Mesodermal cell (in vitro differentiated cells): ENCODE data around the gene WASF2.
"Not testable (repeated sequence)": the region's sequence is repeated elsewhere in the genome, so short reads cannot be mapped to it uniquely, and the experiment has no call there.

Source experiments
- H3K27ac ChIP-seq: 2 replicates; pipeline ENCODE4 v1.7.0; 2013; ENCODE audit warnings: mild to moderate bottlenecking, low read depth, low read length, moderate library complexity; ENCODE audit not compliant: severe bottlenecking
- H3K36me3 ChIP-seq: 2 replicates; pipeline ENCODE4 v1.7.1; 2013; ENCODE audit warnings: mild to moderate bottlenecking, low read length, moderate library complexity; ENCODE audit not compliant: control insufficient read depth, insufficient read depth
- H3K4me1 ChIP-seq: one replicate; pipeline ENCODE4 v1.7.1; 2013; ENCODE audit warnings: mild to moderate bottlenecking, low read length; ENCODE audit not compliant: insufficient read depth, control insufficient read depth, poor library complexity, severe bottlenecking
- H3K4me3 ChIP-seq: 2 replicates; pipeline ENCODE4 v1.7.0; 2013; ENCODE audit warnings: low read length, control low read depth, mild to moderate bottlenecking; ENCODE audit not compliant: insufficient read depth, poor library complexity, severe bottlenecking; ENCODE audit errors: extremely low read depth
- H3K9me3 ChIP-seq: 2 replicates; pipeline ENCODE4 v1.7.1; 2013; ENCODE audit warnings: mild to moderate bottlenecking, low read length, moderate library complexity; ENCODE audit not compliant: control insufficient read depth
- WGBS, 2 experiments: methylation state at CpG; one replicate each; pipeline ENCODE4 v1.1.5; 2013; ENCODE audit warnings: missing lambda C conversion rate in 2 of 2; ENCODE audit not compliant: insufficient coverage in 2 of 2; 5-methylcytosine and 5-hydroxymethylcytosine counted together

The WASF2 gene

DNA sequence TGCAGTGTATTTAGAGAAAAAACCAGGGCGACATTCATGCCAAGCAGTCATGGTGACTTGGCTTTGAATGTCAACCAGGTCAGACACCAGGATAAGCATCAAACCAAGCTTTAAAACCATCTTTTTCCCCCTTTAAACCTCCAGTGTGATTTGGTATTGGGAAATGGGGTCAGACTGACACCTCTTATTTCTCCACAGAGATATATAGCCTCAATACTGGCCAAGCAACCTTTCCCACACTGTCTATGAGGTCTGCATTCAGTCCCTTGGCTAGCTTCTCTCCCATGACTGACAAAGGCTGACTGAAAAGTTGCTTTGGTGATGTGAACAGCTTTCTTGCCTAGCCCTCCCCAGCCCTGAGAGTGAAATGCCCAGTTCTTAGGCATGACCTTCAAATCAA lies 75.9 kb downstream of the WASF2 start:
- H3K27ac ChIP-seq = no peak overlapping the region
- peaks cover 91% of the 10 kb centered on the region for H3K36me3 ChIP-seq
- peaks cover 13% of the 10 kb centered on the region for H3K4me1 ChIP-seq
- 80% methylated on average over 1 of the region's 1 CpG; no CpG with 5 or more reads in 1 of the 2 experiments for WGBS, 2 experiments
- H3K4me3 ChIP-seq = no peak overlapping the region
- no peaks in the 10 kb centered on the region for H3K9me3 ChIP-seq

DNA sequence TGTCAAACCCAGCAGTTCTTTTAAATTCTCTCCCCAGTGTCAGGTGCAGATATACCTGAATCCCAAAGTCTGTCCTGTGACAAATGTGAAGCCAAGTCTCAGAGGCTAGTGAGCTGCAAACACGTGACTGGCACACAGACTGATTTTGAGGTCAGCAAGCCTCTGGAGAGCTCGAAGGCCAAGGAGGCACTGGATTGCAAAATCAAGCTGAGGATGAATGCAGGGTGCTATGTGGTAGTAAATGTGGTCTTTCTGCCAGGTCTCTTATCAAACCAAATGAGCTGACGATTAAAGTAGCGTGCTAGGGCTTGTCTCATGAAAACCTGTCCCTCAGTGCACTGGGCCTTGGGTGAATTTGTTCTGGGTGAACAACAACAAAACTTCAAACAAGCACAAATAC lies 77.0 kb downstream of the WASF2 start:
- no peaks in the 10 kb centered on the region for H3K9me3 ChIP-seq
- peaks cover 4% of the 10 kb centered on the region for H3K4me1 ChIP-seq
- WGBS, 2 experiments = 100% methylated on average over 2 of the region's 4 CpGs
- peaks cover 96% of the 10 kb centered on the region for H3K36me3 ChIP-seq
- no peak overlapping the region for H3K27ac ChIP-seq
- H3K4me3 ChIP-seq = no peak overlapping the region

DNA sequence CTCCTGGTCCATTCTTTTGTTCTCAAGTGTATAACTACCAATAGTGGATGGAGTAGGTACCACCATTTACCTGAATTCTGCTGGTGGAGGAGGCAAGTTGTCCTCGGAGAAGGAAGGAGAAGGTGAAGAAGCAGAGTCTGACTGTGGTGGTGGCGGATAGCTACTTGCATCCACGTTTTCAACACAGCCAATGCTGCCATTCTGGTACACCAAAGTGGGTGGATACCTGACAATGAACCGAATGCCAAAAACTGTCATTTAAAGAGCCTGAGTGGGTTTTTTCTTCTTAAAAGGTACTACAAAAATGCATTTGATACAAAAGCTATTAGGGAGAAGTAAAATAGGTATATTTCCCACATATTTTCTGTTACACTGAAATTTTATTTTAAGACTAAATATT lies 77.5 kb downstream of the WASF2 start:
- Histone ChIP-seq H3K4me3 (no peak overlapping the region), H3K9me3 (no peaks in the 10 kb centered on the region), H3K36me3 (peaks cover 97% of the 10 kb centered on the region), H3K4me1 (no peaks in the 10 kb centered on the region), H3K27ac (no peak overlapping the region)
- WGBS, 2 experiments = 92 to 97% methylated on average over 2 to 3 of the region's 4 CpGs

DNA sequence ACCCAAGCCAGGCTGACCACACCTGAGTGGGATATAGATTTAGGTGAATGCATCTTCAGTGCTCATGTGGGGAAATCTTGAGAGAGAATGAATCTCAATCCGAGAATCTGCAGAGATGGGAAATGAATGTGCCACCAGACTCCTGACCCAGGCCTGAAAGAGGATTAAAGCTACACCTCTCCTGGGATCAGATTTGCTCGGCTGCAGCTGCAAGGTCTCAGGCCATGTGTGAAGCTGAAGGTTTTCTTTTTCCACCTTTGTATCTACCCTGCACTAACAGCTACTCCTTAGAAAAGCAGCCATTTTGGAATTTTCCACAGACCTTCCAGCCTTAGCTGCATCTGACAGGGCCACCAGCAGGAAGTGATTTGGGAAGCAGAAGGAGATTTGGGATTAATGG lies 79.3 kb downstream of the WASF2 start:
- 100% methylated on average over 2 of the region's 2 CpGs for WGBS, 2 experiments
- Histone ChIP-seq H3K4me3 (no peak overlapping the region), H3K27ac (no peak overlapping the region), H3K9me3 (no peaks in the 10 kb centered on the region), H3K4me1 (peaks cover 10% of the 10 kb centered on the region), H3K36me3 (peaks cover 86% of the 10 kb centered on the region)

DNA sequence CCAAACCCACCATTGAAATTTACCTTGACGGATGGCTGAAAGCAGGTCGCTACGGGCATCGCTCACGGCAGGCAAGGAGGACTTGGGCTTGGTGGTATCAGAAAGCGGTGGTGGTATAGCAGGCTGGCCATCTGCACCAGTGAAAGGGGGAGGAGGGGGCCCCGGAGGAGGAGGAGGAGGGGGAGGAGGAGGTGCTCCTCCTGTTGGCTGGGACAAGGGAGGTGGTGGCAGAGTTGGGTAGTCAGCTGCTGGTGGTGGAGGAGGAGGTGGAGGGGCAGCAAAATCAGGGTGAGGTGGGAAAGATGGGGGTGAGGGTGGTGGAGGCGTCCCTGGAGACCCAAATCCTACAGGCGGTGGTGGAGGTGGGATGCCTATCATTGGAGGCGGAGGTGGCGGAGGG lies 80.3 kb downstream of the WASF2 start:
- Histone ChIP-seq H3K4me3 (no peak overlapping the region), H3K36me3 (peaks cover 80% of the 10 kb centered on the region), H3K9me3 (no peaks in the 10 kb centered on the region), H3K4me1 (peaks cover 20% of the 10 kb centered on the region), H3K27ac (no peak overlapping the region)
- WGBS, 2 experiments = 80 to 97% methylated on average over 1 to 4 of the region's 11 CpGs

DNA sequence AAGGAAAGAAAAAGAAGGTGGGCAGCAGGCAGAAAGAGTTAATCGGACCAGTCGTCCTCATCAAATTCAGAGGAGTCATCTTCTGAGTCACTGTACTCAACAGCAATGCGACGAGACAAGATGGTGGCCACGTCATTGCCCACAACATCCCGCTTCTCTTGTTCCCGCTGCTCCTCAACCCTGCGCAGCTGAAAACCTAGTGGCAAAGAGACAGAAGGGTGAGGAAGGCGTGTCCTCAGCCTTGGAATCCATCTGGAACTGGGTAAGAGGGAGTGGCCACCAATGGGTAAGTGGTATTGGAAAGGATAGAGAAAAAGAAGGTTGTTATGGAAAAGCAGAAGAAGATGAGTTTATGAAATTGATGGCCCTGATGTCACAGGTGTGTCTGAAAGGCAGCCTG lies 81.8 kb downstream of the WASF2 start:
- H3K36me3 ChIP-seq = peaks cover 78% of the 10 kb centered on the region
- peaks cover 34% of the 10 kb centered on the region for H3K4me1 ChIP-seq
- H3K4me3 ChIP-seq = no peak overlapping the region
- H3K27ac ChIP-seq = no peak overlapping the region
- WGBS, 2 experiments = 98% methylated on average over 6 to 9 of the region's 9 CpGs
- H3K9me3 ChIP-seq = no peaks in the 10 kb centered on the region

DNA sequence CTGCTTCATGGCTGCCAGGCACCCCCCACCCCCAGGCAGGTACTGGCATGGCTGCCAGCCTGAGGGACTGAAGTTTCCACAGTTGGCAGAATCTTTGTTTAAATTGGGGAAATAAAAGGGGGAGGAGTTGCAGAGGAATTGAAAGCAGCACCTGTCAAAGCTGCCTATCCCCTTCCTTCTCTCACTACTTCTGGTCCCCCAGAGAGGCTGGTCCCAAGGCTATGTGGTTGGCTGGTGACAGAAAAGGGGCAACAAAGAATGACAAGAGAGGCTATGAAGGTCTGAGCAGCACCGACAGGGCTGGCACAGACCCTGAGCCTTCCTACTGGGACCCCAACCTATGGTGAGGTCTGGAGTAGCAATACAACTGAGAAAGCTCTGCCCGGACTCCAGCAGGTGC lies 83.2 kb downstream of the WASF2 start:
- not testable (repeated sequence) for H3K9me3 ChIP-seq, H3K4me3 ChIP-seq
- Histone ChIP-seq H3K36me3 (peaks cover 69% of the 10 kb centered on the region), H3K27ac (peak overlapping the region; percentile 36), H3K4me1 (peaks cover 38% of the 10 kb centered on the region)
- WGBS, 2 experiments = 100% methylated on average over 2 of the region's 2 CpGs

DNA sequence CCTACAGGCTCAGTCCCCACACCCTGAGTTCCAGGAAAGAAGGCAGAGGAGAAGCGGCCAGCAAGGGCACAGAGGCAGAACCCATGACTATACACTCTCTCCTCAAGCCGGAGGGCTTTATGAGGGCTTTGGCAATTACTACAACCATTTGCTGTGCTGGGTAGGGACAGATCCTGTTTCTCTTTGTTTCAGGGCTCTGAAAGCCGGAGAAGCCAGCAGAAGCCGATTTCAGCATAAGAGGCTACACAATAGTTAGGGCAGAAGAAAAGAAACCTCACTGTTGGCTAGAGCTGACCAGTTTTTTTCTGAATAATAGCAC lies 83.6 kb downstream of the WASF2 start:
- Histone ChIP-seq H3K9me3 (no peaks in the 10 kb centered on the region), H3K4me3 (no peak overlapping the region), H3K4me1 (peaks cover 38% of the 10 kb centered on the region), H3K27ac (peak overlapping the region; percentile 36), H3K36me3 (peaks cover 65% of the 10 kb centered on the region)
- WGBS, 2 experiments = 74 to 94% methylated on average over 2 to 3 of the region's 4 CpGs

DNA sequence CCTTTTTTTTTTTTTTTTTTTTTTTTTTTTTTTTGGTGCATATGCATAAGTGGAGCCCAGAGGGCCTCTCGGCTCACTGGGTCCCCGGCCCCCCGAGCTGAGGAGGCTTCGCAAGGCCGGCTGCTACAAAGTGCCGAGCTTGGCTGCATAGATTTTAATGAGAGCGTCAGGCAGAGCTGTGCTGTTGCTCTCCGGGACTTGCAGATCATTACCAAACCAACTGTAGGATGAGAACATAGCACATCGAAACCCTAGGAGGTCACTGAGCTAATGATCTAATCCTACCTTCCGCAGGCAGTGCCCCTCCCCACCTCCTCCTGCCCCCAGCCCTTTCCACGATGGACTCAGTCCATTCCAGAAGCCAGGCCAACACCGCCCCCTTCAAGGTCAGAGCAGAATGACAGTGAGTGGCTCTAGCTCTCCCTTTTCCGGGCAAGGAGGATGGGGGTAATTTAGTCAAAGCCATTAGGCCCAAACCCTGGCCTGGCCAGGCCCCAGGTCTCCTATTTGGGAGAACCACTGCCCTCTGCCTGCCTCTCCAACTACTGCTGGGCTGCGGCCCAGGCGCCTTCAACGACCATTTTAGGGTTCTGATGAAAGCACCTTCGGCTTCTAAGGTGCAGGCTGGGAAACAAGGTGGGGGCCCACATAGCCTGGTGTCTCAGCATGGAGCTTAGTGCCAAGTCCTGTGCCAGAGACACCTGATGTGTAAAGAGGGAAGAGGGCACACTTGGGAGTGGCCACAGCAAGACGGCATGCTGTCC lies 84.2 kb downstream of the WASF2 start:
- H3K4me3 ChIP-seq, H3K9me3 ChIP-seq: not testable (repeated sequence)
- WGBS, 2 experiments = 53 to 61% methylated on average over 4 to 8 of the region's 18 CpGs
- peaks cover 38% of the 10 kb centered on the region for H3K4me1 ChIP-seq
- H3K27ac ChIP-seq = peak overlapping the region; percentile 59
- peaks cover 59% of the 10 kb centered on the region for H3K36me3 ChIP-seq

DNA sequence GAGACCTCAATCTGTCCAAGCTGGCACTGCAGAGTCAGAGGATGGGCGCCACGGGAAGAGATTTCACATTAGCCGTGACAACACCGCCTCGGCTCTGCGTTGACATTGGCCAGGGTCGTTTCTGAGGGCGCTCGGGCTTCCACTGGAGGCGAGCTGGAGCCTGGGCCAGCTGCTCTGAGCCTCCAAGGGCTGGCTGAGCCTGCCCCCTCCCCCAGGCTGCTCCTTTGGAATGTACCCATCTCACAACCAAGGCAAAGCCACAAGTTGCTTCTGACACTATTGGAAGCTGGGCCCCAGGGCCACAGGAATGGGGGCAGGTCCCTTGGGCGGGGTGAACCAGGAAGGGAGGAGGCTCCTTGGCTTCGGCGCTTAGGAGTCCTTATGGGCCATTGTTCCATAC lies 84.9 kb downstream of the WASF2 start:
- peaks cover 53% of the 10 kb centered on the region for H3K36me3 ChIP-seq
- H3K27ac ChIP-seq = peak overlapping the region; percentile 59
- H3K9me3 ChIP-seq = no peaks in the 10 kb centered on the region
- H3K4me1 ChIP-seq = peaks cover 38% of the 10 kb centered on the region
- H3K4me3 ChIP-seq = no peak overlapping the region
- 51 to 53% methylated on average over 12 of the region's 13 CpGs for whole genome bisulfite sequencing, 2 experiments

DNA sequence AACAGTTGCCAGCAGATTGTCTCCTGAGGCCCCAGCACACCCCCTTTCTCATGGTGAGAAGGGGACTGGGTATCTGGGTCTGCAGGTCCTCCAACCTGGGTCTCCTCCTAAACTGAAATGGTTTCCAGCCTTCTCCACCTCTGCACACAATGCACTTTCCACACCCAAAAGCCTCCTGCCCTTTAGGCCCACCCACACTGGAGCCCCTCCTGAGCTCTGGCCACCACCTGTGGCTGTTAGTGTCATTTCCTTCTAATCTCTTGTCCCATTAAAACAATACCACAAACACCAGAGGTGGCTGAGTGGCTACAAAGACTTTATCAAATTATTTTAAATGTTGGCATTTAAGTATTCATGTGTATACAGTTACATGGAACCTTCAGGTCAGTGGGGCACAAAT lies 86.0 kb downstream of the WASF2 start:
- H3K36me3 ChIP-seq = peaks cover 44% of the 10 kb centered on the region
- H3K9me3 ChIP-seq = no peaks in the 10 kb centered on the region
- H3K4me1 ChIP-seq = peaks cover 40% of the 10 kb centered on the region
- peak overlapping the region; percentile 73 for H3K27ac ChIP-seq
- no peak overlapping the region for H3K4me3 ChIP-seq
